Activated CD4-positive, CD25-positive, alpha-beta regulatory T cell treated with anti-CD3 and anti-CD28 coated beads, Interleukin-2, amount 50 U/mL, for 24 hours (primary cell): ENCODE results near the gene SMARCAL1.
A peak's percentile ranks its signal among the peaks of the same experiment; 100 is the strongest.
"Not testable (repeated sequence)": the region's sequence is repeated elsewhere in the genome, so short reads cannot be mapped to it uniquely, and the experiment has no call there.

Experiments used
- ATAC-seq, 2 donors: fragments of 150-1000 bp; cut with Tn5 transposase; one replicate each; pipeline ENCODE4 v1.10.0; 2021; ENCODE audit warnings: mild to moderate bottlenecking in 1 of 2, moderate library complexity in 1 of 2

The SMARCAL1 gene

DNA sequence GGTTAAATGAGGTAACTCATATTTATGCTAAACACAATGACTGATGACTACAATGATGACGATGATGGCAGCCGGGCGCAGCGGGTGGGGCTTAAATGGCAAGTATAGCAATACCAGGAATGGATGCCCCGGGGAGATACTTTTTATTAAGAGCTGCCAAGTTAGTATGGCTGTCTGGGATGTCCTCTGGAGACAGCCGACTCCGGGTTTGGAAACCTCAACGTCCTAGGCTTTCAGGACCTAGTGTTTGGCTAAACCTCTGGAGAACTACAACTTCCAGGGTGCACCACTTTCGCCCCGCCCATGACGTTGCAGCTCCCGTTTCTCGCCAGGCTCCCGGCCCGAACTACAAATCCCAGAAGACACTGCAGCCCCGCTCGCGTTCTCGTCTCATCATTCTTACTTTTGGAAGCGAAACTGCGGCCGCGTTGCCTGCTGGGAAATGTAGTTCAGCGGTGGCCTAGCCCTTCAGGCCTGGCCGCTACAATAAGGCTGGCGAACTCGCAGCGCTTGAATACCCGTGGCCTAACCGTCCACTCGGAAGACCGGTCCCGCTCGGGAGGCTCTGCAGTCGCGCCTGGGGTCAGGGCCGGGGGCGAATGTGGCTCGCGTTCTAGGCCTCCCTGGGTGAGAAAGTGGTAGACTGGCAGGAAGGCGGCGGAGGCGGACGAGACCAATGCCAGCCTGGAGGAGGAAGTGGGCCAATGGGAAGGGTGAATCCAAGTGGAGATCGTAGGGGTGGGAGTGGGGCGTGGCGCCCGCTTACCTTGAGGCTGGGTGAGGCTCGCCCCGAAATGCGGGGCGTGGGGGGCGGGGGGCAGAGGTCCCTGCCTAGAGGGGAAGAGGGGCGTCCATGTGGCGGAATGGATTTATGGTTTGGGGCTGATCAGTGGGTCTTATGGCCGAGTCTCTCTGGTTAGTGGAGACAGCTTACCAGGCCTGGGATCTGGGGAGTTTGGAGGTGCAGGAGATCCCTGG is at the start of gene SMARCAL1:
Gene SMARCAL1, plus strand, starts transcription at position 463 of the 978 bp plus-strand sequence. CDS start 2,221 bp downstream, outside the sequence.
- peak; percentile 91 to 94 for ATAC-seq

DNA sequence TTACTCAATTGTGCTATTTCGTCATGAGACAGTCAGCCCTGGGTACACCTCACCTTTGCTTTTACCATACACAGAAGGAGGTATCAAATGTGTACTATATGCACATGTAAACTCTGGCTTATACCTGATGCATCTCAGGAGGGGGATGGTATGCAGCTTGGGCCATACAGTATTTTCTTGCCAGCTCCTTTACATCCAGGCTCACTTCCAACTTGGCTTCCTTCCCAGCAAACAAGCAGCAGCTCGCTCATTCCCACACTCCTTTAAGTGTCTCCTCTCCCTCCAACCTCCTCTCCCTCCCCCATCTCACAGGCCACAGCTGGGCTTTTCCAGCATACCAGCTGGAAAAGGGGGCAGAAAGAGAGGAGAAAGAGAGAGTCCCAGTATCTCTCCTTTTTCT is 49.6 kb upstream of the SMARCAL1 start:
- ATAC-seq, result no peak

DNA sequence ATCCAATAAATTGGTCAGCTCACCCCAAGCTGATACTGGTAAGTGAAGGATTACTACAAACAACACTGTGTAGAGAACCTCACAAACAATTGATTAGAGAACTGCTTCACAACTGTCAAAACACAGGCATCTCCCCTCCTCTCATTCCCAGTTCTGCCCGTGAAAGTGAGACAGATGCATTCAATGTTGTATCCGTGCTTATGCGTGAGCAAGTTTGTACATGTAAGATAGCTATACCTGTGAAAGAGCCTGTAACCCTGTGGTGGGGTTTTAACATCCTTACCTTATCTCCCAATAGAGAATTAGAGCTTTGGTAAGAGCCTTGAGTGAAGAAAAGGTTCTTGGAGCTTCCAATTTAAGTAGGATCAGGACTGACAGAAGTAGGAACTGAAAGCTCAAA is 49.1 kb upstream of the SMARCAL1 start:
- no peak for ATAC-seq

DNA sequence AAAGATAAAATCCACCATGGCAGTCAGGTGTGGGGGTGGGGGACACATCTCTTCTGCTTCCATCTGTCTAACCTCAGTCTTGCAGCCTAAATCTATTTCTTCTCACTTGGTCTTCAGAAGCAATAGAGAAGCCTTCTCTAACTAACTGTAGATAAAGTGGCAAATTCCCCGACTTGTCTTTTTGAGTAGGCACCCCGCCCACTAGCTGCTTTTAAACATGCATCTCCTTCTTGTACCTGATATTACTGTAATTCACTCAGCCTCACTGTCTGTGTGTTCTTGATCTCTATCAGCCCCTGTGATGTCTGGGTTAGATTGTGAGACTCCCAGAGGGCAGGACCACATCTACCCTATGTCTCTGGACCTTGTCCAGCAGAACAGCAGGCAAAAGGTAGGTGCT is 46.8 kb upstream of the SMARCAL1 start:
- ATAC-seq, result no peak

DNA sequence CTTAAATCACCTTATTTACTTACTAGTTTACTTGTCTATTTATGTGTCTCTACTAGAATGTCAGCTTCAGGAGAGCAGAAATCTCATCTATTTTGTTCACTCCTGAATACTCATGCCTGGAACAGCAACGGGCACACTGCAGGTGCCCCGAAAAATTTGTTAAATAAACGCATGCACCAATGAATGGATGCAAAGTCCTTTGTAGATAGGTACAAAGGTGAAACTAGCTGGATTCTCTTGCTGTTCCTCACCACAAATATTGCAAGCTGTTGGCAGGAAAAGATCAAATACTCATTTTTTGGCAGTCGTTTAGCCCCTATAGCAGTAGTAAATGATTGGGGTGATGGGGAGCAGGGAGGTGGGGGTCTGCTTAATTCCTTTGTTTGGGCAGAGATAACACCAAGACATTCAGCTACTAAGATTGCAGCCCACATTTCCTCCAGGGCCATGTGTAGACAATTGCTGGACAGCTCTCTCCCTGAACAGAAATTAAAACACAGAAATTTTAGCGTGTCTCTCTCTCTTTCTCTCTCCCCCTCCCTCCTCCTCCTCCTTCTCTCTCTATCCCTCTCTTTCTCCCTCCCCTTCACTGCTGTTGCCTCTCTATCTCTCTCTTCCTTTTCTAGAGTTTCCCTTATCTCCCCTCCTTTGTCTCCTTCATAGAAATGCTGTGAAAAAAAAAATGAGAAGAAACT is 45.4 kb upstream of the SMARCAL1 start:
- ATAC-seq, result no peak

DNA sequence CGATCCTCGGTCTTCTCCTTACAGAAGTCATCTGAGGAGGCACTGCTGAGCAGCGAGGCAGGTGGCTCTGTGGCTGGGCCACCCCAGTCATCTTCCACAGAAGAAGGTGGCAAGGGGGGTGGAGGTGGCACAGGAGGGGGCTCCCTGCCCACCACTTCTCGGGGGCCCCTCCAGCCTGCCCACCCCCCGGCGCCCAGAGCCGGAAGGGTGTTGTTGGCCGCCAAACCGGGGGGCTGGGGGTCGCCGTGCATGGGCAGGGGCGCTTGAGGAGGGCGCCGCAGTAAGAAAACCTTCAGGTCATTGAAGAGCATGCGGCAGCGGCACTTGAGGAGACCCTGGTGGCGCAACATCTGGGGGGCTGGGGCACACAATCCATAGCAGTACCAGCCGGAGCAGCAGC is 42.5 kb upstream of the SMARCAL1 start:
- no peak for ATAC-seq

DNA sequence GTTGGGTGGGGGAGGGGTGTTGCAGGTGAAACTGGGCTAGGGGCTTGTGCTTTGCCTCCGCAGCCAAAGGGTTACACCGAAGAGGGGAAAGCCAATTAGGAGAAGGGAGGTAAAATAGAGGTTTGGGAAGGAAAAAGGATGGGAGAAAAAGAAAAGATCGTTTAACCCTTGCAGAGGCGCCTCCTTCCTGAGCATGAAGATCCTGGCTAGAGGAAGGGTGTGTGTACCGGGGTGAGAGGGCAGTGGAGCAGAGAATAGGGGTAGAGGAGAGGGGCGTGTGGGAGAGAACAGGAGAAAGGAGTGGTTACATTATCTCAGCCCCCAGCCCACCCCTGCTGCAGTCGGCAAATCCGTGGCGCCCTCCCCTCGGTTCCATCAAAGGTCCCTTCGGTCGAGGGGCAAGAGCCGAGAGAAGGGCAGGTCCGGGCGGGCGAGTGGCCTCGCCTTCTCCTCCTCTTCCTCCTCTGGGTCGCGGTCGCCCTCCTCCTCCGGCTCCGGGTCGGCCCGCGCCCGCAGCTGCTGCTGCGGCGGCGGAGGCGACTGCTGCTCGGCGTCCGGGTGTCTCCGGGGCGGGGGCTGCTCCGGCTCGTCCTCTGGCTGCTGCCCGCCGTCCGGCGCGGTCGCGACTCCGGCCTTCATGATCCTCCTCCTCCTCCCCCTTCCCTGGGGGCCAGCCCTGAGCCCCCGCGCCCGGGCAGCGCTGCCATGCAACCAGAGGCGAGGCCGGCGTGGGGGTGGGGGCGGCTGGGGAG is 41.1 kb upstream of the SMARCAL1 start:
- no peak for ATAC-seq

DNA sequence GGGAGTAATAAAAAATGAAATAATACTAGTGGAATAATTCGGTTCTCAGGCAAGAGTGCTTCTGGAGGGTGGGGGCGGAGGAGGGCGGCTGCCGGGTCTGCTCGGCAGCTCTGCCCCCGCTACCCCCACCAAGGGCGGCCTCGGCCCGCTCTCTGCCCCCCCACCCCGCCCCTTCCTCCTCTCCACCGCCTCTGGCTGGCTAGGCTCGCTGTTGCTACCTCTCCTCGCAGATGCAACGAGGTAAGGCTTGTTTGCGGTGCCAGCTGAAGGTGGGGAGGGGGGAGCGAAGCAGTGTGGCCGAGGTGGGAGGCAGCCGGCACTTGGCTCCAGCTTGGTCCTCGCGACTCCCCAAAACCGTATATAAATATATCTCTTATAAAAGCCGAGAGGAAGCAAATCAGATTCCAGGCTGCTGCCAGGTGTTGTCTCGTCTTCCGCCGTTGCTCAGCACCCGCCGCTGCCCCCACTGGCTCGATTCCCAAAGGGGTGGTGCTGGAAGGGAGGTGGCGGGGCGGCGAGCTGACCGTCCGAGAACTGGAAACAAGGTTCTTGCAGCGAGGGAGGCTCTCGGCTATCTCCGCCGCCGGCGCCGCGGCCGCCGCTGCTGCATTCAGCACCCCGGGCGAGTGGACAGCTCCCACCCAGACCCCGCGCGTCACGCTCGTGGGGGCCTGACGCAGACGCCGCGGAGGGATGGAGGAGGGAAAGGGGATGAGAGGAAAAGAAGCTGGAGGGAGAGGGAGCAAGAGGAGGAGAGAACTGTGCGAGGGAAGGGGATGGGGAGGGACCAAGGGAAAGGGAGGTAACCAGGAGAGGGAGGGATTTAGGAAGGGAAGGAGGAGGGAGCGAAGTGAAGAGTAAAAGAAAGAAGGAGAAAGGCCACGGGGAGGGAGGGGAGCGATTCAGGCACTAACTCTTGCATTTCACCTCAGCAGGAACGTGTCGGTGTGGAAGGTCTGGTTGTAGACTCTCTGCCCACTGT is 40.3 kb upstream of the SMARCAL1 start, which contains the start of gene MARCHF4:
Gene MARCHF4, minus strand, starts transcription at position 763 of the 982 bp plus-strand sequence. CDS start 2,223 bp downstream, outside the sequence.
- peak; percentile 45 to 59 for ATAC-seq

DNA sequence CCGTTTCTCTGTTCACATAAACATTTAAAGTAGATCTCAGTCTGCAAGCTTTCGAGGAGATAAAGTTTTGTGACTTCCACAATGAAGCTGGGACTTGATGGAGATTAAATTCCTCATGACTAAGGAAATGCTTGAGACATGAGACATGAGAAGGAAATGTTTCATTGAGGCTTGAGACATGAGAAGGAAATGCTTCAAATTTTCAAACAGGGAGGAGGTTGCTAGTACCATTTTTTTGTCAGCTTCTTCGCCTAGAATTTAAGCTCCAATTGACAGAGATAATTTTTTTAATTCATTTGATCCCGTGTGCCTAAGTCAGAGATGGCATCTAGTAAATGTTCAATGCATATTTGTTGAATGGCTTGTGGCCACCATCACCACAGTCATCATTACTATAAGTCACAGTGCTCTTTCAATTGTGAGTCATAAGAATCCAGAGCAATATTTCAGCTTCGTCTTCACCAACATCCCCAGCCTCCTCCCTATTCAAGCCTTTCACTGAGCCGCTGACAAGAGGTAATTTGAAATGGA is 39.5 kb upstream of the SMARCAL1 start:
- ATAC-seq, result peak; percentile 34 to 46

DNA sequence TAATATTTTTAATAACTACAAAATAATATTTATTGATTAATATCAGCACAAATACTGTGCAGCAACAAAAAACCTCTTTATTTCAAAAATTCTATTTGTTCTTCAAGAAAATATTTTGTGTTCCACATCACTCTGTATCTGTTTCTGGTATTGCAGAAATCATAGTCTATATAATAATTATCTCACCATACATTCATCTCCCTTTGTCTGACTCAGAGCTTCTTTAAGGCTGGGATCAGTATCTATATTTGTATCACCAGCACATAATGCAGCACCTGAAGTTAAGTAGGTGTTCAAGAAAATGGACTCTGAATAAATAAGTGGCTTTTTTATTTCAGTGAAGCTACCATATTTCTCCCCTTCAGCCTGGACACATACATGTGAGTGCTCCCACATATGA is 38.4 kb upstream of the SMARCAL1 start:
- ATAC-seq, result no peak

DNA sequence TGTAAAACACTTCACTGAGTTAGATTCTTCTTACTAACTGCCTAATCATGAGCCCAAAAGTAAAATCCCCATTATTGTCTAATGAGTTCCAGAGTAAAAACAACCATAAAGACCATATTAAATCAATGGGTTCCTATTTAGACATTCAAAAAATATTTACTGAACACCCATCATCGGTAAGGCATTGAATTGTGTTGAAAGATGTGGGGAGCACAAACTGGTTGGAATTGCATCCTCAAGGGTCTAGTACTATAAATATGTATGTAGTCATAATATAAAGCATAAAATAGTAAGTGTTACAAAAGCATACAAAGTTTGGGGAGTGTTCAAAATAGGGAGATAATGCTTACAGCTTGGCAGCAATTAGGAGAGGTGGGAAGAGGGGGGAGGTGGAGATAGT is 37.0 kb upstream of the SMARCAL1 start:
- no peak for ATAC-seq

DNA sequence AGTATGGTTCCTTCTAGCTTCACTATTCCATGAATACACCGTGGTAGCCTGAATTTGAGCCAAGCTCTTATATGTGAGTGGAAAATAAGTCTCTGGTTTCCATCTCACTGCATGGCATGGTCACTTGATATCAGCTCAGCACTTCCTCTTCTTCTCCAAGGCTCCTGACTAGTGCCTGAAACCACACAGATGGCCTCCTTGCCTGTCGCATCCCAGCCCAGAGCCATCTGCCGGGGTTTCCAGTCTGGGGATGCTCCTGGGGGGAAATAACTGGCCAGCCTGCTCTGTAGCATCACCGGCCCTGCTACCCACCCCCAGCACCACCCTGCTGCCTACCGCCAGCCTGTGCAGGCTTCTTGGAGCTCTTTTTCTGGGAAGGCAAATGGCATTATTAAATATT is 32.3 kb upstream of the SMARCAL1 start:
- ATAC-seq, result no peak

DNA sequence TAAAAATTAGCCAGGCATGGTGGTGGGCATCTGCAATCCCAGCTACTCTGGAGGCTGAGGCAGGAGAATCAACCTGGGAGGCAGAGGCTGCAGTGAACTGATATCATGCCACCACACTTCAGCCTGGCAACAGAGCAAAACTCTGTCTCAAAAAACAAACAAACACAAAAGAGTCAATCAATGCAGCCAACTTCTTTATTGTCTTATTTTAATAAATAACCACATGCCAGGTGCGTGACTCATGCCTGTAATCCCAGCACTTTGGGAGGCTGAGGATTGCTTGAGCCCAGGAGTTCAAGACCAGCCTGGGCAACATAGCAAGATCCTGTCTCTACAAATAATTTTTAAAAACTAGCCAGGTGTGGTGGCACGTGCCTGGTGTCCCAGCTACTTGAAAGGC is 27.9 kb upstream of the SMARCAL1 start:
- ATAC-seq, result not testable (repeated sequence)

DNA sequence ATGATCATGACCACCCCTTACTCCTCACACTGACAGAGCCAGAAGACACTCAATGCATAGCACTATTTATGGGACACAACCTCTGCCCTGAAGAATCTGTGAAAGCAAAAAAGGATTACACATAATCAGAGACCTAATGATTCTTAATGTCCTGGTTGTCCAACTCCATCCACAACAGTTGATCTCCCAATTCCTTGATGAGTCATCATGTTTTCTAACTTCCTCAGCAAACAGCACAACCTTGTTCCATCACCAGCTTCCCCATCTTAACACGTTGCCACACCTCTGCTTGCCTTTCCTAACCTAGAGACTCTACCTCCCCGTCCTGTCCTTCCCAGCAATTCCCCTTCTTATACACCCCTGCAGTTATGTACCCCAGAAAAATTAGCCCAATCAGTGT is 26.8 kb upstream of the SMARCAL1 start:
- no peak for ATAC-seq

DNA sequence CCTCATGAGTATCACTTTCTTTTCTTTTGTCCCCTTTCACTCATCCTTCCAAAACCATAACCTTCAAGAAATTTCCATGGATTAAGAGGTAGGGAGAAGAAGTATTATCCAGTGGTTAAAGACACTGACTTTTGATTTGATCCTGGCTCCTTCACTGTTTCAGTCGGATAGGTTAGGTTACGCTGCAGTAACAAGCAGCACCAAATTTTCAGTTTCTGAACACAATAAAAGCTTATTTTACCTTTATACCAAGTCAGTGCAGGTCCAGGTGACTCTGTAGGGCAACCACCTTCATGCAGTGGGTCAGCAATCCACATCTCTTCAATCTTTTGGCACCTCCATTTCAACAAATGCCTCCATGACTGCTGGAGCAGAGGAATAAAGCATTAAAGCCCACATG is 25.0 kb upstream of the SMARCAL1 start:
- no peak for ATAC-seq

DNA sequence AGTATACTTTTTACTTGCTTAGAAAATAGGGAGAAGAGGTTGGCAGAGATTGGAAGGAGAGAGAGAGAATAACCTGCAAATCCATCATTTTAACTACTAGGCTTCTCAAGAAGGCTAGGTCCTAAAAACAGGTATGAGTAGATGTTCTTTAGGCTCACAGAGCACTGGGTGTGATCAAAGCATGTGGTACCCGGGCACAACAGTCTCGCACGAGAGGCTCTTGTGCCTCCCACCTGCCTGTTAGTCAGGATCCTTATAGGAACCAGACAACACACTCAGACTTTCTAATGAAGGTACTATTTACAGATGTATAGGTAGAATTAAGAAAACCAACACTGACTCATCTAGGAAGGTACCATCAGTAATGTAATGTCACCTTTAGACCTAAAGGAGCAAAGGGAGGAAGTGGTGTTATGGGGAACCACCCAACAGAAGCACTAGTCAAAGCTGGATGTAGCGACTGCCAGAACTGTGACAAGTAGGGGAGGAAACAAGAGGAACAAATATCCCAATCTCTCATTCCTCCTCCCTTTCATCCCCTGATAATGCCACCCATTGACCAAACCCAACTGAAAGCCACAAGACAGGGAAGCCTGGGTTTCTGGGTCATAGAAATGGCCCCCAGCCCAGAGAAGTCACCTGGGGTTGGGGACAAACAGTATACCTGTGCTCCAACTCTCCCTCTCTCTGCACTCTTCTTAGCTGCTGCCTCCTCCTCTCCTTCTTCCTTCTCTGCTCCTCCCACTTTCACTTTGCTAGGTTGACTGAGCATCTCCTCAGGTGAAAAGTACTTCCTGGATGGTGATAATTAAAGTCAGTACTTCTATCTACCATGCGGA is 24.0 kb upstream of the SMARCAL1 start:
- peak; percentile 96 to 97 for ATAC-seq

DNA sequence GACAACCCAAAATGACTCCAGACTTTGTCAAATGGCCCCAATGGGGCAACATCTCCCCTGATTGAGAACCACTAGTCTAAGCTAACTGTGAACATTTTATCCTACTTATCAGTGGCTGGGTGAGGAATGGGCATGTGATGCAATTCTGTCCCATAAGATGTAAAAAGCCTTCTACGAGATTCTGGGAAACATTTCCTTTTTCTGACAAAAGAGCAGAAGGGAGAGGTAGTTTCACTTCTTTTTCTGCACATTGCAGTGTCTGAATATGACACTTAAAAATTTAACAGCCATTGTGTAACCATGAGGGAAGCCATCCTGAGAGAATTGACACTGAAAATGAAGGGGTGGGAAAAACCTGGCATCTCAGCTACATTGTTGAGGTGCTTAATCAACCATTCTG is 22.7 kb upstream of the SMARCAL1 start:
- ATAC-seq, result no peak

DNA sequence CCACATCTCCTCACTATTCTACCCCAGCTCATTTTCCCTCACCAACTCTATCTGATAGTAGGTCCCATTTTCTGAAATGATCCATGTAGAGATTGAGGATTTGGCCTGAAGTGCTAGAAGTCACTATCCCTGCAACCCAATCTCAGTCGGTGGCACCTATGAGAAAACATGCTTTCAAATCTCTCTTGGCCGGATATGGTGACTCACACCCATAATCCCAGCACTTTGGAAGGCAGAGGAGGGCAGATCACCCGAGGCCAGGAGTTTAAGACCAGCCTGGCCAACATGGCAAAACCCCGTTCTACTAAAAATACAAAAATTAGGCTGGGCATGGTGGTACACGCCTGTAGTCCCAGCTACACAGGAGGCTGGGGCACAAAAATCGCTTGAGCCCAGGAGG is 20.9 kb upstream of the SMARCAL1 start:
- ATAC-seq, result no peak

DNA sequence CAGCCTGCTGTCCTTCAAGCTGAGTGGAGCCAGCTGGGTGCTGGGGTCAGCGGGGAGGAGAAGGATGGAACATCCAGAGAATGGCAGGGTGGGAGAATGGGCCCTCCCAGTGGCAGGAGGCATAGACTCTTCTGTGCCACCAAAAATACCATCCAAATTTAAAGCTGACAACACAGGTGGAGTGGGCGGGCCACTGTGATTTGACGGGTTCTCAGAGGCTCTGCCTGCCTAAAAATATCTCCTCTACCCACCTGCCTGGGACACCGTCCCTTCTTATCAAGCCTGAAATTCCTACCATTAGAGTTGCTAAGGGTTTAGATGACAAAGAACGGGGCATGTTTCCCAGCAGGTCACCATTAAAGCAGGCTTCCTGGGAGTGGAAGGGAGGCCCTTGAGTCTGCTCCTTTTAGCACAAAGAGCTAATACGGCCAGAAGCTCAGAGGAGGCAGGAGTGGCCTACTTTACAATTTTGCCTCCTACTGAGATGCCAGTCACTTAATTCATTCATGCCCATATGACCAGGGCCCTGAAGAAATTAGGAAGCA is 20.2 kb upstream of the SMARCAL1 start:
- ATAC-seq, result no peak
